ENCODE results near the gene SPNS3.

Gene SPNS3, protein sequence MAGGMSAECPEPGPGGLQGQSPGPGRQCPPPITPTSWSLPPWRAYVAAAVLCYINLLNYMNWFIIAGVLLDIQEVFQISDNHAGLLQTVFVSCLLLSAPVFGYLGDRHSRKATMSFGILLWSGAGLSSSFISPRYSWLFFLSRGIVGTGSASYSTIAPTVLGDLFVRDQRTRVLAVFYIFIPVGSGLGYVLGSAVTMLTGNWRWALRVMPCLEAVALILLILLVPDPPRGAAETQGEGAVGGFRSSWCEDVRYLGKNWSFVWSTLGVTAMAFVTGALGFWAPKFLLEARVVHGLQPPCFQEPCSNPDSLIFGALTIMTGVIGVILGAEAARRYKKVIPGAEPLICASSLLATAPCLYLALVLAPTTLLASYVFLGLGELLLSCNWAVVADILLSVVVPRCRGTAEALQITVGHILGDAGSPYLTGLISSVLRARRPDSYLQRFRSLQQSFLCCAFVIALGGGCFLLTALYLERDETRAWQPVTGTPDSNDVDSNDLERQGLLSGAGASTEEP

DNA sequence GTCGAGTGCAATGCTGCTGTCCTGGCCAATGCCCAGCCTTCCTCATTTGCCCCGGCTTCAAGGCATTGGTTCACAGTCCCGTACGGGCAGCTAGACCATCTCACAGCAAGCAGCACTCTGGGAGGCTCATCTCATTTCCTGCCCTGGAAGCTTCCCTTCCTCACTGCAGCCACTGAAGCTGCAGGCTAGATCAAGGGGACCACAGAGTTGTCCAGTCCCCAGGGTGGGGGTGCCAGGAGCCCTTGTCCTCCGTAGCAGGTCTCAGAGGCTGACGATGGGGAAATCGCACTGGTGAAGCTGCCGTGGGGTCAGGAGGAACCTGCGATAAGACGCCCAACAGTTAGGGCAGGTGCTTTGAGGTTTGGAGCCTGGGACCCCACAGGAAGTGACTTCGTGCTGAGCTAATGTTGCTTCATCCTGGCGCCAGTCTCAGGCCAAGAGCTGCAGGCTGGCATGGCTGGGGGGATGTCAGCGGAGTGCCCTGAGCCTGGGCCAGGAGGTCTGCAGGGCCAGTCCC lies at the start of gene SPNS3:
Gene SPNS3 (plus strand): TSS at position 426 of the 517 bp plus-strand sequence. CDS start 28 bp downstream, at position 454.
- peak; percentile 21 to 32 for DNase-seq

DNA sequence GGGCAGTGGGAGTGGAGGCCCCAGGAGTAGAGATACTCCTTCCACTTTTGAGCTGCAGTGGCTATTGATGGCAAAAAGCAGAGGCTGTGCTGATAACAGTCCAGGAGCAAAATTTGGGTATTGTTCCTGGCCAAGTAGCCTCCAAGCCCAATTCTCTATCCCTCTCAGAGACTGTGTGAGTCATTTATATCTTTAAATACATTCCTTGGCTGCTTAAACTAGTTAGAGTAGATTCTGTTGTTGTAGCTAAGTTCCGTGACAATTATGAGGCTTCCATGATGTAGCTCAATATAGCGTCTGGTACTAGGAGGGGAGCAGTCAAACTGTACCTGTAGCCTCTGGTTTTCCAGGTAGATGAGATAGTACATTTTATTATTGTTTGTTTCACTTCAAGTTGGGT lies 47.3 kb upstream of the SPNS3 start:
- DNase-seq: no peak

DNA sequence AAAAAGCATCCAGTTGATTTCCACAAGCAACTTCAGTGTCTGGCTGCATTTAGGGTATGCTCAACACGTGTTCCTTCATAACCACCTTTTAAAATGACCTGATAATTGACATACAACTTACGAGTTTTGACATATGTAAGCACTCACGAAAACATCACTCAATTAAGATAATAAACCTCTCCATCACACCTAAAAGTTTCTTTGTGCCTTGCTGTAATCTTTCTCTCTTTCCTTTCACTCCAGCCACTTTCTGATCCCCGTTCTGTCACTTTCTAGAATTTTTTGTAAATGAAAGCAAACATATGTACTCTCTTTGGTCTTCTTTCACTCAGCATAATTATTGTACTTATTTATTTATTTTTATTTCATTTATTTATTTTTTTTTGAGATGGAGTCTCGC lies 46.6 kb upstream of the SPNS3 start:
- no peak for DNase-seq

DNA sequence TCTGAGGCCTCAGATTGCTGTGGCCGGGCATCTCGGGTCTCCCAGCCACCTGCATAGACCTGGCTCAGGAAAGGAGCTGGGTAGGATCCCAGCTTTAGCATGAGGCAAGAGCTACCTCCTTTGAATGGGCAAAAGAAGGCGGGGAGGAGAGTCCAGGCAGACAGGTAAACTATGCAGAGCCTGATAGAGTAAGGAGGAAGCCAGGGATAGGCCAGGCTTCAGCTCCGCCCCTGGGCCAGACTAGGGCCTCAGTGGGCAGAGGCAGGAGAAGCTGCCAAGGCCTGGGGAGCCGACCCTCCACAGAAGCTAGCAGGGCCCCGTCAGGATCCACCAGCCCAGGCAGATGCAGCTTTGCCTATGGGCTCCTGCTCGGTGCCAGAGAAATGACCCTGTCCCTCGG lies 44.7 kb upstream of the SPNS3 start:
- DNase-seq: no peak

DNA sequence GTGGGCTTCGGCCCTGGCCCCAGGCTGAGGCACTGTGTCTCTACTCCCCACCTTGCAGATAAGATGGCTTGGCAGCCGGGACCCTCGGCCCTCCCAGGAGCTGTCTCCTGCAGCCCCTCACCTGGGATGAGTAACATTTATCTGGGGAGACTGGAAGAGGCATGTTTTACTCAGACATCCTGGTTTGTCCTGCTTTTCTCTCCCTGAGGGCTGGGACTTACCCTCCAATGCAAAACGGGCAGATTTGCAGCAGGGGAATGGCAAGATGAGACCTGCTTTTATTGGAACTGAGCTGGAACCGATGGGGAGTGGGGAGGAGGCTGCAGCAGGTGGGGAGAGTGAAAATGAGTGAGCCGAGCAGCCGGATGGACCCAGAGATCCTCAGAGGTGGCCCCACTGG lies 39.9 kb upstream of the SPNS3 start:
- no peak for DNase-seq

DNA sequence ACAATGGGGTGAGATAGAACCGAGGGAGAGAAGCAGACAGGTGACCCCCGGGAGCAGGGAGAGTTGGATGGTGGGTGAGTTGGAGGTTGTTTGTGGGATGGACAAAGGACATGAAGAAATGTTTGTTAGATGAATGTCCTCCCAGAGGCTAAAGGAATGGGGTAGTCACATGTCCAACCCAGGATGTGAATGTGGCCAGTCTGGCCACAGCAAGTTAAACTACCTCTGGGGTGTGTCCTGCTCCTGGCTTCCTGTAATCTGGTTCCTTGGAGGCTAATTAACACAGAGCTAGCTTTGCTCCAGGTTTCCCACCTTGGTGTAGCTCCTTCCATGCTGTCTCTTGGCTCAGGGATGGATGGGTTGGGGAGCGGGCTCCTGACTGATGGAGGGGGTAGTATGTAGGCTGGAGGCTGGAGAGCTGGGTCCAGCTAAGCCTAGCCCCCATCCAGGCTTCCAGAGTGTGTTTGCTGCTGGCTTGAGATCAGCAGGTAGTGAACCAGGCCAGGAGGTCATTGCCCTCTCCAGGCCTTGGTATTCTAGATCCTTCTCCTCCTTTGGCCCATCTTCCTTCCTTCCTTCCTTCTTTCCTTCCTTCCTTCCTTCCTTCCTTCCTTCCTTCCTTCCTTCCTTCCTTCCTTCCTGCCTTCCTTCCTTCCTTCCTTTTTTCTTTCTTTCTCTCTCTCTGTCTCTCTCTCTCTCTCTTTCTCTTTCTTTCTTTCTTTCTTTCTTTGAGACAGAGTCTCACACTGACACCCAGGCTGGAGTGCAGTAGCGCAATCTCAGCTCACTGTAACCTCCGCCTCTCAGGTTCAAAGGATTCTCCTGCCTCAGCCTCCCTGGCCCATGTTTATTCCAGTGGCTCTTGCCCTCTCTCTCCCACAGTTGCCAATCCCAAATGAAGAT lies 39.3 kb upstream of the SPNS3 start:
- no peak for DNase-seq

DNA sequence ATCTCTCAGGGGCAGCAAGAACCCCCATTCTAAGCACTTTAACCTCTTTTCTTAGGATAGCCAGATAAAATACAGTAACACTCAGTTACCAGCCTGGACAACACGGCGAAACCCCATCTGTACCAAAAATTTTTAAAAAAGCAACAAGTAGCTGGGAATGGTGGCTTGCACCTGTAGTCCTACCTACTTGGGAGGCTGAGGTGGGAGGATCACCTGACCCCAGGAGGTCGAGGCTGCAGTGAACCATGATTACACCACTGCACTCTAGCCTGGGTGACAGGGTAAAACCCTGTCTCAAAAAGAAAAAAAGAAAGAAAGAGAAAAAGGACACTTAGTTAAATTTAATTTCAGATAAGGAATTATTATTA lies 38.6 kb upstream of the SPNS3 start:
- no peak for DNase-seq

DNA sequence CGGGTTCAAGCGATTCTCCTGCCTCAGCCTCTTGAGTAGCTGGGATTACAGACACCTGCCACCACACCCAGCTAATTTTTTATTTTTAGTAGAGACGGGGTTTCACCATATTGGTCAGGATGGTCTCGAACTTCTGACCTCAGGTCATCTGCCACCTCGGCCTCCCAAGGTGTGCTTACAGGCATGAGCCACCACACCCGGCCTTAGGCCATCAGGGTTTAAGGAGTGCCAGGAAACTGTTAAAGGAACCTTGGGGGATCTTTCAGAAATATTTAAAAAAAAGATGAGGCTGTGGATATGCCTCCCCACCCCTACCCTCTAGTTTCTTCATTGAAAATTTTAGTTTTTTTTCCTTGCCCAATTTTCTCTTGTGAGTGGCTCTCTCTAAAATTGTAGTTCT lies 35.9 kb upstream of the SPNS3 start:
- no peak for DNase-seq

DNA sequence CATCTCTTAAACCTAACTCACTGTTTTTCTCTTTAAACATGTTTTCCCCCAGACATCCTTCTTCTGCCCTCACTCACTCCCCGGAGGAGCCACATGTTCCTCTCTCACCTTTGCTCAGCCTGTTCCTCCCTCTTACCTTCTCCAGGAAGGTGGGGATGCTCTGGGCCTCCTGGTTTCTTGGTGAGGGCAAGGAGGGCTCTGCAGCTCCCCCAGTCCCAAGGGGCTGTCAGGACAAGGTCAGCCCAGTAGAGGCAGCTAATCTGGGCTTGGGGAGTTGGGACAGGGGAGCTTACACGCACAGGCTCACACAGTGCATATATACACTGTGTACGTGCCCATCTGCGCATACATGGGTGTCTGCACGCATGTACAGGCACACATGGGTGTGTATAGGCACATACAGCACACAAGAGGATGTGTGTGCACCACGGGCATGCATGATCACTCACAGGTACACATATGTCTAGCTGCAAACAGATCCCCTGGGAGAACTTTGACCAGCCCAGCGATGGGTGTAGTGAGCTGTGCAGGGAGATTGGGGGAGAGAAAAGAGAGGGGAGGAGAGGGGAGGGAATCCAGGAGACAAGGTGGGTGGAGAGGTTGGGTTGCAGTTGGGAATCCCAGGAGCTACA lies 28.6 kb upstream of the SPNS3 start:
- DNase-seq: no peak

DNA sequence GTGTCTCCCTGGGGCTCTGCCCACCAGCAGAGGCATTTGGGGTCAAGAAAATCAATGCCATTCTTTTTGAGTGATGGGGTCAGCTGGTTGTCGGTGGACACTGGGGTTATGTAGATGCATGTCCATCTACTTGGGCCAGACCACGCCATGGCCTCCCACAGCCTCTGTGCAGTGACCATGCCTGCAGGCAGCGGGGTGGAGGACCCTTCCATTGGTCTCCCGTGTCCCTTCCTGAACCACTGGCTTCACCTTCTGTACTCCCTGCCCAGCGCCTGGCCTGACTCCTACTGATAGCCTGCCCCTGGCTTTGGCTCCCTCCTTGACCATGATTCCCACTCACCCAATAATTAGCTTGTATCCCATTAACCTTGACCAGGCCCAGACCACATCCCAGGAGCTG lies 28.0 kb upstream of the SPNS3 start:
- no peak for DNase-seq

DNA sequence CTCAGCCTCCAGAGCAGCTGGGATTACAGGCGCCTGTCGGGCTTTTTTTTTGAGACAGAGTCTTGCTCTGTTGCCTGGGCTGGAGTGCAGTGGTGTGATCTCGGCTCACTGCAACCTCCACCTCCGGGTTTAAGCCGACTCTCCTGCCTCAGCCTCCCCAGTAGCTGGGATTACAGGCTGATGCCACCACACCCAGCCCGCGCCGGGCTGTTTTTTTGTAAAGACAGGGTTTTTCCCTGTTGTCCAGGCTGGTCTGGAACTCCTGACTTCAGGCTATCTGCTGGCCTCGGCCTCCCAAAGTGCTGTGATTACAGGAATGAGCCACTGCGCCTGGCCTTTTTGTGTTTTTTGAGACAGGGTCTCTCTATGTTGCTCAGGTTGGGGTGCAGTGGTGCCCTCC lies 27.4 kb upstream of the SPNS3 start:
- no peak for DNase-seq

DNA sequence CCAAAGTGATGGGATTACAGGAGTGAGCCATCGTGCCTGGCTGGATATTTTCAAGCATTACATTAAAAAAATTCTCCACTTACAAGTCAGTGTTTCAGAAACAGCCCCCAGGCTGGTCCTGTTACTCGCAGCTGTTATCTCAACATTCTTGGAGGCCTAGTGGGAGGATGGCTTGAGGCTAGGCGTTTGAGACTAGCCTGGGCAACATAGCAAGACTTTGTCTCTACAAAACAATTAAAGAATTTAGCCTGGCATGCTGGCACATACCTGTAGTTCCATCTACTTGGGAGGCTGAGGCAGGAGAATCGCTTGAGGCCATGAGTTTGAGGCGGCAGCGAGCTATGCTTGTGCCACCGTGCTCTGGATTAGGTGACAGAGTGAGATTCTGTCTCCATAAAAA lies 26.5 kb upstream of the SPNS3 start:
- DNase-seq: no peak

DNA sequence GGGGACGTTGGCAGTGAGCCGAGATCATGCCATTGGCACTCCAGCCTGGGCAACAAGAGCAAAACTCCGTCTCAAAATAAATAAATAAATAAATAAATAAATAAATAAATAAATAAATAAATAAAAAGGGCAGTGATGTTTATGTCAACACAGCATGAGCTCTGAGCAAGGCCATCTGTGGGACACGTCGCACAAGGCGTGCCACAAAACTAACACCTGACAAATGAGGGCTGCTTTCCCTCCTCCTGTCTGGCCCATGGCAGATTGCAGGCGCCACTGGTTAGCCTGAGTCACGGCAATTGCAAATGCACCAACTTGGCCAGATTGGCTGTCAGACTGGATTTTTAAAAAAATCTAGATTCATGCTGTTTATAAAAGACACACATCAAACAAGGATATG lies 25.9 kb upstream of the SPNS3 start:
- no peak for DNase-seq

DNA sequence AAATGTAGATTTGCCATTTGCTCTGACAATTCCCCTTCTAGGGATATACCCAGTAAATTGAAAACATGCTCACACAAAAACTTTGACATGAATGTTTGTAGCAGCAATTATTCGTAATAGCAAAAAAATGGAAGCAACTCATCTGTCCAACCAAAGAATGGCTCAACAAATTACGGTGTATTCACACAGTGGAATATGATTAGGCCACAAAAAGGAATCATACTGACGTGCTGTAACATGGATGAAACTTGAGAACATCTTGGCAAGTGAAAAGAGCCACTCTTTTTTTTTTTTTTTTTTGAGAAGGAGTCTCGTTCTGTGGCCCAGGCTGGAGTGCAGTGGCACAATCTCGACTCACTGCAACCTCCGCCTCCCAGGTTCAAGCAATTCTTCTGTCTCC lies 24.1 kb upstream of the SPNS3 start:
- DNase-seq: no peak

DNA sequence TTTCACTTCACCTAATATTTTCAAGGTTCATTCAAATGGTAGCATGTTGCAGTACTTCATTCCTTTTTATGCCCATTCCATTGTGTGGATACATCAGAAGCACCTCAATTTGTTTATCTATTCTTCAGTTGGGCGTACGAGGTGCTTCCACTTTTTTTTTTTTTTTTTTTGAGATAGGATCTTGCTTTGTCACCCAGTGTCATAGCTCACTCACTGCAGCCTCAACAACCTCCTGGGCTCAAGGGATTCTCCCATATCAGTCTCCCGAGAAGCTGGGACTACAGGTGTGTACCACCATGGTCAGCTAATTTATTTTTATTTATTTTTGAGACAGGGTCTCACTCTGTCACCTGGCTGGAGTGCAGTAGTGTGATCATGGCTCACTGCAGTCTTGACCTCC lies 22.5 kb upstream of the SPNS3 start:
- no peak for DNase-seq

DNA sequence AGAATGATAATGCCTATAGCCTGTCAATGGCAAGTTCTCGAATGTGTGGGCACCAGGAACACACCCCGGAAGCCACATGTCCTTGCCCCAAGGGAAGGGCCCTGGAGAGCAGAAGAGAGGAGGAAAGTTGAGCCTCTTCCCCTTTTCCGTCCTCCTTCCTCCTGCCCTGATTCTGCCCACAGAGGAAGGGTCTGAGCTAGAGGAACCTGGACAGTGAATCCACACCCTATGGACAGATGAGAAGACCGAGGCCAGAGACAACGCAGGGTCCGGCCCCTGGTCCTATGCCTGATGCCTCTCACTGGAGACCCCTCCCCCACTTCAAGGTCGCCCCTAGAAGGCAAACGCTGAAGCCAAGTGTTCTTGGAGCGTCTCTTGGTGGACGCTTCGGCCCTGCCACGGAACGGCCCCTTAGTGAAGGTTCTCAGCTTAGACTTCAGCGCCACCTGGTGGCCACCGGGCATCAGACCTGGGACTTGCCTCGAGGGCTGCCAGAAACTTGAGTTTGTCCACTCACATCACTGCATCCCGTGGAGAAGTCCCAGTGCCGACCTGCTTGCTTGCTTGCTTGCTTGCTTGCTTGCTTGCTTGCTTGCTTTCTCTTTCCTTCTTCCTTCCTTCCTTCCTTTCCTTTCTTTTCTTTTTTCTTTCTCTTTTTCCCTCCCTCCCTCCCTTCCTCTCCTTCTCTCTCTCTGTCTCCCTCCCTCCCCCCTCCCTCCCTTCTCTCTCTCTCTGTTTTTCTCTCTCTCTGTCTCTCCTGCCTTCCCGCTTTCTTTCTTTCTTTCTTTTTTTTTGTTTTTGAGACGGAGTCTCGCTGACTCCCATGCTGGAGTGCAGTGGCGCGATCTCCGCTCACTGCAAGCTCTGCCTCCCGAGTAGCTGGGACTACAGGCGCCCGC lies 20.6 kb upstream of the SPNS3 start:
- DNase-seq: peak; percentile 86 to 87

DNA sequence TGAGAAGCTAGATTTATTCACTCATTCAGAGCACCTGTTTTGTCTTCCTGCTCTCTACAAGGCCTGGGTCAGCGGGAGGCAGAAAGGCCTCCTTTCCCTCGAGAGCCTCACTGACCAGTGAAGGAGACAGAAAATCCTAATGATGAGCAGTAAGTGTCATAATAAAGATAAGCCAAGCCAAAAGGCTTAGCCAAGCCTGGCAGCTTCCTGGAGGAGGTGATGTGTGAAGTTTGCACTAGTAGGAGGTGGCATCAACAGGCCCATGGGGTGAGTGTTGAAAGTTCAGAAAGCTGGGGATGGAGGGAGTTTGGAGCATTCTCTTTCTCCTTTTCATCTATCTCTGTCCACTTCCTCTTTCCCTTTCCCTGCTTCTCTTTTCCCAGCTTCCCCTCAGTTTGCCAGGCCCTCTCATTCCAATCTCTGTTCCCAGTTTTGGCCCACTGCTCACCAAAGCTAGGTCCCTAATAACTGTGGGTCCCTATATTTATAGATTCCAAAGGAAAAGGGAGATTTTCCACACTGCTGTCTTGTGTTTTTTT lies 16.5 kb upstream of the SPNS3 start:
- DNase-seq: no peak

DNA sequence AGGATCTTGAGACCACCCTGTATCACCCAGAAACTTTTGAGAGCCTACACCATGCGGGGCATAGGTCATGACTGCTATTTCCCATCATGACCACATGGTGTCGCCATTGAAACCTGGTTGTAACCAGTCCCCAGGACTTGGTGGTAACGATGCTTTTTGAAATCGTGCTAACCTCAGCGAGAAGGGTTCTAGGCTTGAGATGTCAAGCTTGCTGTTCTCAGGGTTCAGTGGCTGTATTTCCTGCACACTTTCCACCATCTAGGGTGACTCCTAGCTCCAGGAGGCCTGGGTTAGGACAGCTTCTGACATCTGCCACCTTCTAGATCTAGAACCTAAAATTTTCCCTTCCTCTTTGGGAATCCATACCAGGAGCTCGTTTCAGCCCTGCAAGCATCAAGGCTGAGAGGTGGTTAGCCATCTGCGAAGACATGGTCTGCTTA lies 13.0 kb upstream of the SPNS3 start:
- peak; percentile 71 to 76 for DNase-seq

DNA sequence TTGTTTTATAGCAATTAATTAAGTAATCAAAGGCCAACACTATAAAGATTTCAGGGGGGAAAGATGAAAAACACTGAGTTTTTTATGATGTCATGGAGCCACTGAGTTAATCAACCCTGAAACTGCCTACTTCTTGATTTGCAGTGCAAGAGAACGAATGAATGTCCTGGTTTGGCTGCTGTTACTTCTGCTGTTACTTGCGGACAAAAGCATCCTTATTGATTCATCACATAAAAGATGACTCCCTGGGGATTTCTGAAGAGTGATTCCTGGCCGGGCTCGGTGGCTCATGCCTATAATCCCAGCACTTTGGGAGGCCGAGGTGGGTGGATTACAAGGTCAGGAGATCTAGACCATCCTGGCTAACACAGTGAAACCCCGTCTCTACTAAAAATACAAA lies 10.9 kb upstream of the SPNS3 start:
- no peak for DNase-seq

DNA sequence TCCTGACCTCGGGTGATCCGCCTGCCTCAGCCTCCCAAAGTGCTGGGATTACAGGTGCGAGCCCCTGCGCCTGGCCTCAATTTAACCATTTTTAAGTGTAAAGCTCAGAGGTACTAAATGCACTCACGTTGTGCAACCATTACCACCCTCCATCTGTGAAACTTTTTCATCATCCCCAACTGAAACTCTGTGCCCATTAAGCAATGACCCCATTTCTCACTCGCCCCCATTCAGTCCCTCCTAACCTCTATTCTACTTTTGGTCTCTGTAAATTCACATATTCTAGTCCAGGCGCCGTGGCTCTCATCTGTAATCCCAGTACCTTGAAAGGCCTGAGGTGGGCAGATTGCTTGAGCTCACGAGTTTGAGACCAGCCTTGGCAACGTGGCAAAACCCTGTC lies 8.3 kb upstream of the SPNS3 start:
- no peak for DNase-seq

DNA sequence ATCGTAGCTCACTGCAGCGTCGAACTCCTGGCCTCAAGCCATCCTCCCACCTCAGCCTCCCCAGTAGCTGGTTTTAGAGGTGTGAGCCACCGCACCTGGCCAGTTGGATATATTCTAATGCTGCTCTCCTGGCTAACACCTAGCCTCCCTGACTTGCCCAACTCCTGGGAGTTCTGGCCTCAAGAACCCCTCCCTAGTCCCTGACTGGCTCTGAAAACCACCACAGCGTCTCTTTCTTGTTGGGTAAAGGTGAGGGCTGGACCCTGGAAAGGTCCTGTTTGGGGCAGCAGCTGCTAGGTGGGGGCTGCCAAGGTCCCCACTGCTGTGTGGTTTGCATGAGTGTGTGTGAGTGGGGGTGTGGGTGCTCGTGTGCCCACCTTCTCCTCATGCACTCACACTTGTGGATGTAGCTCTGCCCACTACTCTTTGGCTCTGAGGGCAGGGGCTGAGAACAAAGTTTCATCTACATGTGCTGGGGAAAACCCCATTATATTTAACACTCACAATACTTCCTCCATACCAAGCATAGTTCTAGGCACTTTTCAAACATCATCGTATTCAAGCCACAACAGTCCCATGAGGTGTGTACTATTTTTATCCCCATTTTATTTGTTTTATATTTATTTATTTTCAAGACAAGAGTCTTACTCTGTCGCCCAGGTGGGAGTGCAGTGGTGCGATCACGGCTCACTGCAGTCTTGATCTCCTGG lies 7.1 kb upstream of the SPNS3 start:
- DNase-seq: no peak

All from CD4-positive, alpha-beta T cell treated with Interleukin-4 for 1 hour (primary cell).